Muscle of leg (tissue), 11 donors: ENCODE measurements around the gene DNMT3A. TPM values are rescaled to one million over a fixed set of nuclear protein-coding genes. Genes with fewer than 3 reads are reported as not detected.

Experiments used
- DNase-seq: peaks from one replicate; pipeline ENCODE4 v3.0.0; 2013
- H3K27ac ChIP-seq: one replicate; pipeline ENCODE4 v1.5.1; 2013; ENCODE audit warnings: mild to moderate bottlenecking, low read length, control low read depth
- H3K27me3 ChIP-seq: one replicate; pipeline ENCODE4 v1.6.1; 2013; ENCODE audit warnings: low read length; ENCODE audit not compliant: control insufficient read depth, insufficient read depth
- H3K36me3 ChIP-seq: one replicate; pipeline ENCODE4 v1.6.1; 2013; ENCODE audit warnings: low read length; ENCODE audit not compliant: control insufficient read depth, insufficient read depth
- H3K4me1 ChIP-seq: one replicate; pipeline ENCODE4 v1.6.1; 2013; ENCODE audit warnings: low read length; ENCODE audit not compliant: control insufficient read depth, insufficient read depth
- H3K4me3 ChIP-seq: one replicate; pipeline ENCODE4 v1.5.1; 2013; ENCODE audit warnings: low read length, control low read depth
- H3K9me3 ChIP-seq: replicated peaks from 2 replicates; pipeline ENCODE4 v1.6.1; 2013; ENCODE audit warnings: low read depth, low read length; ENCODE audit not compliant: control insufficient read depth
- WGBS: methylation state at CpG from one replicate; pipeline ENCODE4 v1.1.5; 2013; ENCODE audit warnings: missing lambda C conversion rate; ENCODE audit not compliant: insufficient coverage; 5-methylcytosine and 5-hydroxymethylcytosine counted together
- polyA plus RNA-seq, 8 donors: library from polyadenylated mRNA; unstranded; fragments of 120-200 nt; gene quantifications; one replicate each; pipeline versions ENCODE4 v1.2.1 to v1.2.3, GENCODE V29; 2013; ENCODE audit warnings: inconsistent platforms in 1 of 8, low replicate concordance in 1 of 8; ENCODE audit not compliant: insufficient read length in 8 of 8, insufficient read depth in 1 of 8
- total RNA-seq: library from RNA; stranded (reverse); fragments of 120-200 nt; gene quantifications from one replicate; pipeline ENCODE4 v1.2.4, GENCODE V29; 2013

DNMT3A gene
- total and polyA plus RNA-seq, 9 donors, result 27.3 to 74.0 (median 55.2) TPM

- Histone ChIP-seq H3K4me1 (peaks cover 19% of the 10 kb centered on the region), H3K27me3 (peaks cover 4% of the 10 kb centered on the region), H3K27ac (no peak overlapping the region), H3K4me3 (no peak overlapping the region), H3K9me3 (no peaks in the 10 kb centered on the region), H3K36me3 (no peaks in the 10 kb centered on the region)
- WGBS, result no CpG with 5 or more reads among the region's 5 CpGs
- peak; percentile 66 for DNase-seq
Measured at GRCh38 chr2:25198576-25198975, 143.1 kb downstream of the DNMT3A start.

- no peaks in the 10 kb centered on the region for H3K9me3 ChIP-seq
- H3K4me3 ChIP-seq, result no peak overlapping the region
- WGBS, result no CpG with 5 or more reads among the region's 4 CpGs
- peak overlapping the region; percentile 25 for H3K27ac ChIP-seq
- H3K27me3 ChIP-seq, result peaks cover 2% of the 10 kb centered on the region
- no peak for DNase-seq
- no peaks in the 10 kb centered on the region for H3K36me3 ChIP-seq
- peaks cover 19% of the 10 kb centered on the region for H3K4me1 ChIP-seq
Measured at GRCh38 chr2:25198209-25198525, 143.6 kb downstream of the DNMT3A start.

GRCh38 chr2:25197336-25198208 lies 144.2 kb downstream of the DNMT3A start:
- 36% methylated on average over 10 of the region's 12 CpGs for whole genome bisulfite sequencing
- Histone ChIP-seq H3K36me3 (no peaks in the 10 kb centered on the region), H3K27me3 (peaks cover 2% of the 10 kb centered on the region), H3K9me3 (no peaks in the 10 kb centered on the region), H3K4me1 (peaks cover 19% of the 10 kb centered on the region), H3K27ac (peak overlapping the region; percentile 25), H3K4me3 (no peak overlapping the region)
- DNase-seq, result peak; percentile 53

GRCh38 chr2:25194576-25195122 lies 147.1 kb downstream of the DNMT3A start:
- Histone ChIP-seq H3K27ac (no peak overlapping the region), H3K4me1 (peaks cover 19% of the 10 kb centered on the region), H3K9me3 (no peaks in the 10 kb centered on the region), H3K4me3 (no peak overlapping the region), H3K27me3 (peaks cover 2% of the 10 kb centered on the region), H3K36me3 (no peaks in the 10 kb centered on the region)
- DNase-seq, result no peak
- WGBS, result 81% methylated on average over 8 of the region's 9 CpGs

DNA sequence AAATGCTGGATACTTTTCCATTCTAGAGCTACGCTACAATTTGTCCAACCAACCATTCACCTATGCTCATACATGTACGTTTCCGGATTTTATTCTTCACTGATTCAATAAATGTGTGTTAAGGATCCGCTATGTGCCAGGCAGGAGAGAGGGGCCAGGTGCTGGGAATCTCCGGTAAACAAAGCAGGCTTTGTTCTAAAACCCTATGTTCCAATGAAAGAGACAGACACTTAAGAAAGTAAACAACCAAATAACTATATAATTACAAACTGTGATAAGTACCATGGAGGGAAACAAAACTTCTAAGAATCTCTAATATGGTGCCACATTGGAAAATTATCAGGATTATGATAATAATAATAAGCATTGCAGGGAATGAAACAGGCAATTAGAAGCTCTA lies 151.2 kb downstream of the DNMT3A start:
- H3K27me3 ChIP-seq, result peaks cover 2% of the 10 kb centered on the region
- WGBS, result 70% methylated on average over 2 of the region's 5 CpGs
- no peaks in the 10 kb centered on the region for H3K36me3 ChIP-seq
- H3K4me1 ChIP-seq, result no peaks in the 10 kb centered on the region
- no peak for DNase-seq
- H3K9me3 ChIP-seq, result no peaks in the 10 kb centered on the region
- no peak overlapping the region for H3K27ac ChIP-seq
- H3K4me3 ChIP-seq, result no peak overlapping the region

GRCh38 chr2:25188405-25188804 lies 153.3 kb downstream of the DNMT3A start:
- H3K27ac ChIP-seq, result no peak overlapping the region
- DNase-seq, result no peak
- no peaks in the 10 kb centered on the region for H3K4me1 ChIP-seq
- H3K9me3 ChIP-seq, result no peaks in the 10 kb centered on the region
- no CpG with 5 or more reads among the region's 4 CpGs for WGBS
- no peak overlapping the region for H3K4me3 ChIP-seq
- H3K36me3 ChIP-seq, result no peaks in the 10 kb centered on the region
- peaks cover 2% of the 10 kb centered on the region for H3K27me3 ChIP-seq

DNA sequence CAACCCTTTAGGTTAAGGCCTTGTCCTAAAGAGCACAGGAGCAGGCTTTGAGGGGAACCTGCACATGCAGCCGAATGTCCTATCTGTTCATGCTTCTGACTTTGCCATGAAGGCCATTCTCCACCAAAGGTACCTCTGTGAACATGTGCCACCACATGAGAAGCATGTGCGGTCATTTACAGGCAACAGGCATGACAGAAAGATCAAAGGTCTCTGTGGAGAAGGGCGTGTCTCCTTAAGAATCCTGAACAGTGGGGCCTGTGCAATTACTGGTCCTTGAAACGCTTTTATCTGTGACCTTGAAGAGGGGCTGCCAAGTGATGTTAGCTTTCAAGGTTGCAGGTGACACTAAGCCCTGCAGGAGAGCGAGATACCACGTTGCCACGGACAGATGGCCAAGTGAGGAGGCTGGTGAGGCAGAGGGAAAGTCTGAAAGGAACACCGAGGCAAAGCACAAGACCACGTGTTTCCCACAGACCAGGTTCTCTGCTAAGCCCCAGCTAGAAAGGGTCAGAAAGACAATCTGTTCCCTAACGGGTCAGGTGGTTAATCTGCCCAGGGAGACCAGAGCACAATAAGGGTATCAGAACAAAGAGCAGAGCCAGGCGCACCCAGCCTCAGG lies 153.9 kb downstream of the DNMT3A start:
- DNase-seq, result no peak
- Histone ChIP-seq H3K4me3 (no peak overlapping the region), H3K27ac (no peak overlapping the region), H3K4me1 (no peaks in the 10 kb centered on the region), H3K36me3 (no peaks in the 10 kb centered on the region), H3K27me3 (peaks cover 2% of the 10 kb centered on the region), H3K9me3 (no peaks in the 10 kb centered on the region)
- WGBS, result 59% methylated on average over 10 of the region's 11 CpGs

- no peaks in the 10 kb centered on the region for H3K4me1 ChIP-seq
- no peaks in the 10 kb centered on the region for H3K36me3 ChIP-seq
- no peak for DNase-seq
- peaks cover 4% of the 10 kb centered on the region for H3K9me3 ChIP-seq
- H3K27ac ChIP-seq, result no peak overlapping the region
- H3K4me3 ChIP-seq, result no peak overlapping the region
- 52% methylated on average over 5 of the region's 5 CpGs for WGBS
- peaks cover 4% of the 10 kb centered on the region for H3K27me3 ChIP-seq
Measured at GRCh38 chr2:25184254-25184653, 157.5 kb downstream of the DNMT3A start.

- no peaks in the 10 kb centered on the region for H3K36me3 ChIP-seq
- H3K27me3 ChIP-seq, result peaks cover 21% of the 10 kb centered on the region
- H3K4me1 ChIP-seq, result no peaks in the 10 kb centered on the region
- H3K27ac ChIP-seq, result no peak overlapping the region
- no peak for DNase-seq
- H3K4me3 ChIP-seq, result no peak overlapping the region
- WGBS, result 75% methylated on average over 9 of the region's 10 CpGs
- H3K9me3 ChIP-seq, result peaks cover 4% of the 10 kb centered on the region
Measured at GRCh38 chr2:25178976-25179375, 162.7 kb downstream of the DNMT3A start.
